Left hindlimb (tissue), 1 donor: Measurements from ENCODE around the gene ITGA2B.
"Not testable (repeated sequence)": the region's sequence is repeated elsewhere in the genome, so short reads cannot be mapped to it uniquely, and the experiment has no call there.

Source experiments
- DNase-seq: peaks from one replicate; pipeline ENCODE4 v3.0.0-alpha.2; 2018

ITGA2B gene

GRCh38 chr17:44389281-44389680 is at the start of gene ITGA2B:
TSS of gene ITGA2B (minus strand) at chr17:44389649. CDS start at chr17:44389473, 176 bp downstream.
- DNase-seq, result no peak

- no peak for DNase-seq
Observed at GRCh38 chr17:44439168-44439567, 49.7 kb upstream of the ITGA2B start.

- DNase-seq, result no peak
Observed at GRCh38 chr17:44438636-44439035, 49.2 kb upstream of the ITGA2B start.

- DNase-seq, result no peak
Observed at GRCh38 chr17:44436336-44436735, 46.9 kb upstream of the ITGA2B start.

- no peak for DNase-seq
Observed at GRCh38 chr17:44432254-44433157, 43.1 kb upstream of the ITGA2B start.

GRCh38 chr17:44424828-44425461 is 35.5 kb upstream of the ITGA2B start:
- DNase-seq, result no peak

GRCh38 chr17:44417553-44417952 is 28.1 kb upstream of the ITGA2B start:
- no peak for DNase-seq

GRCh38 chr17:44416558-44417289 is 27.3 kb upstream of the ITGA2B start:
- no peak for DNase-seq

GRCh38 chr17:44414394-44415155 is 25.1 kb upstream of the ITGA2B start:
- no peak for DNase-seq

- DNase-seq, result no peak
Observed at GRCh38 chr17:44409309-44410028, 20.0 kb upstream of the ITGA2B start.

- no peak for DNase-seq
Observed at GRCh38 chr17:44408786-44409185, 19.3 kb upstream of the ITGA2B start.

- DNase-seq, result no peak
Observed at GRCh38 chr17:44402564-44403172, 13.2 kb upstream of the ITGA2B start.

- no peak for DNase-seq
Observed at GRCh38 chr17:44400226-44400847, 10.9 kb upstream of the ITGA2B start.

GRCh38 chr17:44398692-44399691 is 9.5 kb upstream of the ITGA2B start:
- DNase-seq, result no peak

- no peak for DNase-seq
Observed at GRCh38 chr17:44397479-44398440, 8.3 kb upstream of the ITGA2B start.

GRCh38 chr17:44396946-44397345 is 7.5 kb upstream of the ITGA2B start:
- no peak for DNase-seq

GRCh38 chr17:44394833-44395232 is 5.4 kb upstream of the ITGA2B start:
- DNase-seq, result no peak

GRCh38 chr17:44394112-44394511 is 4.7 kb upstream of the ITGA2B start:
- not testable (repeated sequence) for DNase-seq
